ENCODE measurements around the gene THUMPD3. TPM values are rescaled to one million over a fixed set of nuclear protein-coding genes. Genes with fewer than 3 reads are reported as not detected.

The THUMPD3 gene
- total and polyA plus RNA-seq, 2 of the 13 experiments (the other 11 are each of a cell fraction or from before 2014, with no cell fraction given) = 31.2 to 44.1 TPM

DNA sequence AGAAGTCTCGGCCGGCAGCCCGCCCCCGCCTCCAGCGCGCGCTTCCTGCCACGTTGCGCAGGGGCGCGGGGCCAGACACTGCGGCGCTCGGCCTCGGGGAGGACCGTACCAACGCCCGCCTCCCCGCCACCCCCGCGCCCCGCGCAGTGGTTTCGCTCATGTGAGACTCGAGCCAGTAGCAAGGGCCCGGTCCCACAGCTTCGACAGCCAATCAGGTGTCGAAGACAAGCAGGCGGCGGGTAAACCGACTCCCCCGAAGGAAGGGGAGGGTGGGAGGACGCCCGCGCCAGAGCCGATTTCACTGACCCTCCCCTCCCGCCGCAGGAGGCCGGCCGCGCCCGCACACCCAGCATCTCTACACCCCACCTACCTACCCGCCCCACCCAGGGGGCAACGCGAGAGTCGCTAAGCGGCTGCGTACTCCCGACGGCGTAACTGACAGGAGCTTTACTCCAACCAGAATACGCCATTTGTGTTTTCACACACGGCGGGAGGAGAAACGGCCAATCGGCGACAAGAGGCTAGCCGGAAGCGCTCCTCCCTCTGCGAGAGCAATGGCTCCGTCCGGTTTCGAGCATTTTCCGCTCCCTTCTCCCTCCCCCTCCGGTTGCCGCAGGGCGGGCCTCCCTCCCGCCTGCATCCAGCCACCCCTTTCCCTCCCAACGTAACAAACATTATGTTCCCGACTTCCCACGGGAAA, 33.9 kb downstream of the THUMPD3 start (continued):
- TF ChIP-seq, protein P1, sequence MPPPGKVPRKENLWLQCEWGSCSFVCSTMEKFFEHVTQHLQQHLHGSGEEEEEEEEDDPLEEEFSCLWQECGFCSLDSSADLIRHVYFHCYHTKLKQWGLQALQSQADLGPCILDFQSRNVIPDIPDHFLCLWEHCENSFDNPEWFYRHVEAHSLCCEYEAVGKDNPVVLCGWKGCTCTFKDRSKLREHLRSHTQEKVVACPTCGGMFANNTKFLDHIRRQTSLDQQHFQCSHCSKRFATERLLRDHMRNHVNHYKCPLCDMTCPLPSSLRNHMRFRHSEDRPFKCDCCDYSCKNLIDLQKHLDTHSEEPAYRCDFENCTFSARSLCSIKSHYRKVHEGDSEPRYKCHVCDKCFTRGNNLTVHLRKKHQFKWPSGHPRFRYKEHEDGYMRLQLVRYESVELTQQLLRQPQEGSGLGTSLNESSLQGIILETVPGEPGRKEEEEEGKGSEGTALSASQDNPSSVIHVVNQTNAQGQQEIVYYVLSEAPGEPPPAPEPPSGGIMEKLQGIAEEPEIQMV (CRISPR knock-in tag; IDR thresholded peaks at IDR 0.05; ENCODE audit: low read depth) = no peak
- TF ChIP-seq ZNF724P (CRISPR knock-in tag; IDR thresholded peaks at IDR 0.05; ENCODE audit: borderline replicate concordance) (no peak), ZBTB7A (CRISPR knock-in tag; IDR thresholded peaks at IDR 0.05) (no peak), JUN (CRISPR knock-in tag; IDR thresholded peaks at IDR 0.05) (no peak; the same call in 1 of the 2 replicates), RFXANK (CRISPR knock-in tag; IDR thresholded peaks at IDR 0.05) (no peak), ZNF350 (CRISPR knock-in tag; IDR thresholded peaks at IDR 0.05; ENCODE audit: borderline replicate concordance, low read depth) (peak; percentile 82), ZNF564 (CRISPR knock-in tag; IDR thresholded peaks at IDR 0.05) (peak; percentile 58), ZNF232 (CRISPR knock-in tag; IDR thresholded peaks at IDR 0.05; ENCODE audit: borderline replicate concordance) (no peak; the same call in 1 of the 2 replicates), CEBPG (CRISPR knock-in tag; IDR thresholded peaks at IDR 0.05) (no peak), KLF13 (CRISPR knock-in tag; IDR thresholded peaks at IDR 0.05) (no peak; the same call in 1 of the 2 replicates), TCF12 (IDR thresholded peaks at IDR 0.05) (no peak), TCF12 (CRISPR knock-in tag; IDR thresholded peaks at IDR 0.05) (0 out of 2 replicates have a peak, but pooled peaks have one; percentile 54), ZNF761 (CRISPR knock-in tag; conservative IDR thresholded peaks at IDR 0.05) (peak; percentile 76; the same call in 1 of the 2 replicates), ZNF547 (CRISPR knock-in tag; IDR thresholded peaks at IDR 0.05) (no peak), ZSCAN9 (CRISPR knock-in tag; IDR thresholded peaks at IDR 0.05; ENCODE audit: borderline replicate concordance) (no peak; the same call in 1 of the 2 replicates), SMAD1 (CRISPR knock-in tag; IDR thresholded peaks at IDR 0.05; ENCODE audit: borderline replicate concordance, low read depth) (no peak; the same call in 1 of the 2 replicates), EP300 (IDR thresholded peaks at IDR 0.05; ENCODE audit: low read depth in 2 of 2, low read length in 2 of 2) (no peak), EP300 (CRISPR knock-in tag; IDR thresholded peaks at IDR 0.05; ENCODE audit: borderline replicate concordance) (no peak), ZNF614 (CRISPR knock-in tag; IDR thresholded peaks at IDR 0.05; ENCODE audit: borderline replicate concordance) (no peak)
- TF ChIP-seq, protein P2, sequence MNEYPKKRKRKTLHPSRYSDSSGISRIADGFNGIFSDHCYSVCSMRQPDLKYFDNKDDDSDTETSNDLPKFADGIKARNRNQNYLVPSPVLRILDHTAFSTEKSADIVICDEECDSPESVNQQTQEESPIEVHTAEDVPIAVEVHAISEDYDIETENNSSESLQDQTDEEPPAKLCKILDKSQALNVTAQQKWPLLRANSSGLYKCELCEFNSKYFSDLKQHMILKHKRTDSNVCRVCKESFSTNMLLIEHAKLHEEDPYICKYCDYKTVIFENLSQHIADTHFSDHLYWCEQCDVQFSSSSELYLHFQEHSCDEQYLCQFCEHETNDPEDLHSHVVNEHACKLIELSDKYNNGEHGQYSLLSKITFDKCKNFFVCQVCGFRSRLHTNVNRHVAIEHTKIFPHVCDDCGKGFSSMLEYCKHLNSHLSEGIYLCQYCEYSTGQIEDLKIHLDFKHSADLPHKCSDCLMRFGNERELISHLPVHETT (CRISPR knock-in tag; conservative IDR thresholded peaks at IDR 0.05) = peak; percentile 72
- TF ChIP-seq, protein P3, sequence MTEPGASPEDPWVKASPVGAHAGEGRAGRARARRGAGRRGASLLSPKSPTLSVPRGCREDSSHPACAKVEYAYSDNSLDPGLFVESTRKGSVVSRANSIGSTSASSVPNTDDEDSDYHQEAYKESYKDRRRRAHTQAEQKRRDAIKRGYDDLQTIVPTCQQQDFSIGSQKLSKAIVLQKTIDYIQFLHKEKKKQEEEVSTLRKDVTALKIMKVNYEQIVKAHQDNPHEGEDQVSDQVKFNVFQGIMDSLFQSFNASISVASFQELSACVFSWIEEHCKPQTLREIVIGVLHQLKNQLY (CRISPR knock-in tag; IDR thresholded peaks at IDR 0.05) = 0 out of 2 replicates have a peak, but pooled peaks have one; percentile 26

All from HepG2 (cell line).